ENCODE measurements around the gene CHMP4A. TPM values are rescaled to one million over a fixed set of nuclear protein-coding genes. Genes with fewer than 3 reads are reported as not detected.

Gene CHMP4A
- total and polyA plus RNA-seq, 2 of the 13 experiments (the other 11 are each of a cell fraction or from before 2014, with no cell fraction given): 83.6 to 113 TPM

DNA sequence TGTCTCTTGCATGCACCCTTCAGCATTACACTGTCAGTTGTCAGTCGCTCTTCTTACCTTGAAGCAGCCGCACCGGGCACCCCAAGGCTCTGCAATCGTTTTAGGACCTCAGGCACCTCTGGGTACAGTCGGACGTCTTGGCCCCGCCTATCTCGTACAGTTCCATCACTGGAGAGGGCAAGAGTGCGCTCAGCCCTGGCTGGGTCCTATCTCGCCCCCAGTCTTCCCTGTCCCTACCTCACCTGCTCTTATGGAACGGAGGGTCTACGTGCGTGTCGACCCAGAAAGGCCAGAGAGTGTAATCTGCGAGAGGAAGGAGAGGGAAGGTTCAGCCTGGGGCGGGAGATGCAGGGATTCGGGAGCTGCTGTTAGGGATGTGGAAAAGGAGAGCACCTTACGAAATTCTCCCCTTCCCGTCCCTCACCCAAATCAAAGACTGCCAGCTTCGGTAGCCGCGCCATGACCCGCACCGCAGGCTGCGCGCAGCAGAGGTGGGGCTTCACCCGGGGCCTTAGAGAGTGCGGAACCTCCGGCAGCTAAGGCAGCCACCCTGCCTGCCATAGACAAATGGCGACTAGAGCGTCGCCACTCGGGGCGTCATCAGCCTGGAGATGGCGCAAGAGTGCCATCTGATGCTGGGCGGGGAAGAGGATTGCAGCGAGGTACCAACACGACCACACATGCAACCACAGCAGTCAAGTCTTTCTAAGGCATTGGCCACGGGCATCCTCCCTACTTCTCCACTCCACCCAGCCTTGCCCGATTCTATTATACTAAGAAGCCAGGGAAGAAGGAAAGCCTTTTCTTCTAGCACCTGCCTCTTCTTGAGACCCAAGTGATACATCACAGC, 2.4 kb upstream of the CHMP4A start, which contains the start of gene MDP1 (continued):
- TF ChIP-seq KMT2A (CRISPR knock-in tag; IDR thresholded peaks at IDR 0.05): peak; percentile 99
- peak; percentile 100 for TF ChIP-seq KDM3A (CRISPR knock-in tag; IDR thresholded peaks at IDR 0.05; ENCODE audit: low read depth)
- TF ChIP-seq ZNF3 (CRISPR knock-in tag; IDR thresholded peaks at IDR 0.05): peak; percentile 78
- no peak for TF ChIP-seq HMGA1 (CRISPR knock-in tag; conservative IDR thresholded peaks at IDR 0.05)
- TF ChIP-seq ZNF432 (CRISPR knock-in tag; IDR thresholded peaks at IDR 0.05; ENCODE audit: borderline replicate concordance): no peak
- peak; percentile 79; the same call in 1 of the 2 replicates for TF ChIP-seq ZNF776 (CRISPR knock-in tag; IDR thresholded peaks at IDR 0.05)
- no peak; the same call in 1 of the 2 replicates for TF ChIP-seq ZBTB7A (CRISPR knock-in tag; IDR thresholded peaks at IDR 0.05)
- TF ChIP-seq, protein P1, sequence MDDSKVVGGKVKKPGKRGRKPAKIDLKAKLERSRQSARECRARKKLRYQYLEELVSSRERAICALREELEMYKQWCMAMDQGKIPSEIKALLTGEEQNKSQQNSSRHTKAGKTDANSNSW (CRISPR knock-in tag; IDR thresholded peaks at IDR 0.05; ENCODE audit: borderline replicate concordance): no peak
- 0 out of 2 replicates have a peak, but pooled peaks have one; percentile 13 for TF ChIP-seq MTA3 (CRISPR knock-in tag; IDR thresholded peaks at IDR 0.05)
- TF ChIP-seq ATF1 (CRISPR knock-in tag; IDR thresholded peaks at IDR 0.05): no peak
- TF ChIP-seq IRF2 (CRISPR knock-in tag; IDR thresholded peaks at IDR 0.05): peak; percentile 100
- TF ChIP-seq ZNF564 (CRISPR knock-in tag; IDR thresholded peaks at IDR 0.05): no peak
- TF ChIP-seq SP2 (CRISPR knock-in tag; IDR thresholded peaks at IDR 0.05): no peak
- TF ChIP-seq, protein P2, sequence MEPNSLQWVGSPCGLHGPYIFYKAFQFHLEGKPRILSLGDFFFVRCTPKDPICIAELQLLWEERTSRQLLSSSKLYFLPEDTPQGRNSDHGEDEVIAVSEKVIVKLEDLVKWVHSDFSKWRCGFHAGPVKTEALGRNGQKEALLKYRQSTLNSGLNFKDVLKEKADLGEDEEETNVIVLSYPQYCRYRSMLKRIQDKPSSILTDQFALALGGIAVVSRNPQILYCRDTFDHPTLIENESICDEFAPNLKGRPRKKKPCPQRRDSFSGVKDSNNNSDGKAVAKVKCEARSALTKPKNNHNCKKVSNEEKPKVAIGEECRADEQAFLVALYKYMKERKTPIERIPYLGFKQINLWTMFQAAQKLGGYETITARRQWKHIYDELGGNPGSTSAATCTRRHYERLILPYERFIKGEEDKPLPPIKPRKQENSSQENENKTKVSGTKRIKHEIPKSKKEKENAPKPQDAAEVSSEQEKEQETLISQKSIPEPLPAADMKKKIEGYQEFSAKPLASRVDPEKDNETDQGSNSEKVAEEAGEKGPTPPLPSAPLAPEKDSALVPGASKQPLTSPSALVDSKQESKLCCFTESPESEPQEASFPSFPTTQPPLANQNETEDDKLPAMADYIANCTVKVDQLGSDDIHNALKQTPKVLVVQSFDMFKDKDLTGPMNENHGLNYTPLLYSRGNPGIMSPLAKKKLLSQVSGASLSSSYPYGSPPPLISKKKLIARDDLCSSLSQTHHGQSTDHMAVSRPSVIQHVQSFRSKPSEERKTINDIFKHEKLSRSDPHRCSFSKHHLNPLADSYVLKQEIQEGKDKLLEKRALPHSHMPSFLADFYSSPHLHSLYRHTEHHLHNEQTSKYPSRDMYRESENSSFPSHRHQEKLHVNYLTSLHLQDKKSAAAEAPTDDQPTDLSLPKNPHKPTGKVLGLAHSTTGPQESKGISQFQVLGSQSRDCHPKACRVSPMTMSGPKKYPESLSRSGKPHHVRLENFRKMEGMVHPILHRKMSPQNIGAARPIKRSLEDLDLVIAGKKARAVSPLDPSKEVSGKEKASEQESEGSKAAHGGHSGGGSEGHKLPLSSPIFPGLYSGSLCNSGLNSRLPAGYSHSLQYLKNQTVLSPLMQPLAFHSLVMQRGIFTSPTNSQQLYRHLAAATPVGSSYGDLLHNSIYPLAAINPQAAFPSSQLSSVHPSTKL (CRISPR knock-in tag; IDR thresholded peaks at IDR 0.05): peak; percentile 94
- TF ChIP-seq, protein P3, sequence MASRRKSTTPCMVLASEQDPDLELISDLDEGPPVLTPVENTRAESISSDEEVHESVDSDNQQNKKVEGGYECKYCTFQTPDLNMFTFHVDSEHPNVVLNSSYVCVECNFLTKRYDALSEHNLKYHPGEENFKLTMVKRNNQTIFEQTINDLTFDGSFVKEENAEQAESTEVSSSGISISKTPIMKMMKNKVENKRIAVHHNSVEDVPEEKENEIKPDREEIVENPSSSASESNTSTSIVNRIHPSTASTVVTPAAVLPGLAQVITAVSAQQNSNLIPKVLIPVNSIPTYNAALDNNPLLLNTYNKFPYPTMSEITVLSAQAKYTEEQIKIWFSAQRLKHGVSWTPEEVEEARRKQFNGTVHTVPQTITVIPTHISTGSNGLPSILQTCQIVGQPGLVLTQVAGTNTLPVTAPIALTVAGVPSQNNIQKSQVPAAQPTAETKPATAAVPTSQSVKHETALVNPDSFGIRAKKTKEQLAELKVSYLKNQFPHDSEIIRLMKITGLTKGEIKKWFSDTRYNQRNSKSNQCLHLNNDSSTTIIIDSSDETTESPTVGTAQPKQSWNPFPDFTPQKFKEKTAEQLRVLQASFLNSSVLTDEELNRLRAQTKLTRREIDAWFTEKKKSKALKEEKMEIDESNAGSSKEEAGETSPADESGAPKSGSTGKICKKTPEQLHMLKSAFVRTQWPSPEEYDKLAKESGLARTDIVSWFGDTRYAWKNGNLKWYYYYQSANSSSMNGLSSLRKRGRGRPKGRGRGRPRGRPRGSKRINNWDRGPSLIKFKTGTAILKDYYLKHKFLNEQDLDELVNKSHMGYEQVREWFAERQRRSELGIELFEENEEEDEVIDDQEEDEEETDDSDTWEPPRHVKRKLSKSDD (CRISPR knock-in tag; IDR thresholded peaks at IDR 0.05; ENCODE audit: low read depth): peak; percentile 99
- TF ChIP-seq, protein P4, sequence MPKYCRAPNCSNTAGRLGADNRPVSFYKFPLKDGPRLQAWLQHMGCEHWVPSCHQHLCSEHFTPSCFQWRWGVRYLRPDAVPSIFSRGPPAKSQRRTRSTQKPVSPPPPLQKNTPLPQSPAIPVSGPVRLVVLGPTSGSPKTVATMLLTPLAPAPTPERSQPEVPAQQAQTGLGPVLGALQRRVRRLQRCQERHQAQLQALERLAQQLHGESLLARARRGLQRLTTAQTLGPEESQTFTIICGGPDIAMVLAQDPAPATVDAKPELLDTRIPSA (CRISPR knock-in tag; IDR thresholded peaks at IDR 0.05; ENCODE audit: borderline replicate concordance): no peak
- TF ChIP-seq RARG (CRISPR knock-in tag; IDR thresholded peaks at IDR 0.05; ENCODE audit: low read depth): peak; percentile 55; the same call in 1 of the 2 replicates
- peak; percentile 100 for TF ChIP-seq AGO2 (optimal IDR thresholded peaks at IDR 0.05; ENCODE audit: low read depth, low read length)
- peak; percentile 95 for TF ChIP-seq MED1 (CRISPR knock-in tag; IDR thresholded peaks at IDR 0.05)
- TF ChIP-seq U2AF2 (IDR thresholded peaks at IDR 0.05; ENCODE audit: low read depth, low read length): 0 out of 2 replicates have a peak, but pooled peaks have one; percentile 80
- TF ChIP-seq RFX5 (IDR thresholded peaks at IDR 0.05; ENCODE audit: low read depth, low read length): peak; percentile 70; the same call in 1 of the 2 replicates

All from HepG2 (cell line).